Fibroblast of the aortic adventitia (primary cell): ENCODE results near the gene BPIFB1. TPM values are rescaled to one million over a fixed set of nuclear protein-coding genes. Genes with fewer than 3 reads are reported as not detected.

Experiments
- DNase-seq: peaks from one replicate; pipeline ENCODE4 v3.0.0-alpha.2; 2010; ENCODE audit warnings: low read depth
- H3K4me3 ChIP-seq: 2 replicates; pipeline ENCODE4 v1.5.1; 2011; ENCODE audit warnings: low read depth, mild to moderate bottlenecking, control low read depth, low read length, moderate library complexity
- total RNA-seq: library from RNA; depleted of rRNA; stranded (reverse); fragments of >200 nt; gene quantifications from 2 replicates; pipeline ENCODE4 v1.2.3, GENCODE V29; 2012; ENCODE audit warnings: low replicate concordance
- TF ChIP-seq, protein P1 (sequence below): IDR thresholded peaks from 2 replicates; pipeline ENCODE4 v1.5.1; 2011; ENCODE audit warnings: mild to moderate bottlenecking, low read length, control low read depth, inconsistent platforms; ENCODE audit not compliant: insufficient read depth

Gene BPIFB1
- total RNA-seq, 1 donor, result not detected

DNA sequence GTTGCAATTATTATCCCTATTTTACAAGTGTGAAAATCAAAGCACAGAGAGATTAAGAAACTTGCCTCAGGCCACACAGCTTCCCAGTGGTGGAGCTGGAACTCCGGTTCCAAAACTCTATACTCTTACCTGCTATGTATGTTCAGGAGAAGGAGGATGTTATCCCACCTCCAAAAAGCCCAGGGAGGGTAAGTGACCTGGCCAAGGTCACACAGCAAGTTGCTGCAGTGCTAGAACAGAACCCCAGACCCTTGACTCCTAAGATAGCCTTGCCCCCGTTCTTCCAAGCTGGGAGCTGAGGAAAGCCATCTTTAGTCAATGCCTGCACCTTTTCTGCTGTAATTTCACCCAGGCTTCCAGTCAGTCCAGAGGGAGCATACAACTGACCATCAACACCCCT, 42.3 kb downstream of the BPIFB1 start:
- H3K4me3 ChIP-seq, result no peak overlapping the region
- TF ChIP-seq, protein P1, sequence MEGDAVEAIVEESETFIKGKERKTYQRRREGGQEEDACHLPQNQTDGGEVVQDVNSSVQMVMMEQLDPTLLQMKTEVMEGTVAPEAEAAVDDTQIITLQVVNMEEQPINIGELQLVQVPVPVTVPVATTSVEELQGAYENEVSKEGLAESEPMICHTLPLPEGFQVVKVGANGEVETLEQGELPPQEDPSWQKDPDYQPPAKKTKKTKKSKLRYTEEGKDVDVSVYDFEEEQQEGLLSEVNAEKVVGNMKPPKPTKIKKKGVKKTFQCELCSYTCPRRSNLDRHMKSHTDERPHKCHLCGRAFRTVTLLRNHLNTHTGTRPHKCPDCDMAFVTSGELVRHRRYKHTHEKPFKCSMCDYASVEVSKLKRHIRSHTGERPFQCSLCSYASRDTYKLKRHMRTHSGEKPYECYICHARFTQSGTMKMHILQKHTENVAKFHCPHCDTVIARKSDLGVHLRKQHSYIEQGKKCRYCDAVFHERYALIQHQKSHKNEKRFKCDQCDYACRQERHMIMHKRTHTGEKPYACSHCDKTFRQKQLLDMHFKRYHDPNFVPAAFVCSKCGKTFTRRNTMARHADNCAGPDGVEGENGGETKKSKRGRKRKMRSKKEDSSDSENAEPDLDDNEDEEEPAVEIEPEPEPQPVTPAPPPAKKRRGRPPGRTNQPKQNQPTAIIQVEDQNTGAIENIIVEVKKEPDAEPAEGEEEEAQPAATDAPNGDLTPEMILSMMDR, result no peak
- DNase-seq, result no peak

DNA sequence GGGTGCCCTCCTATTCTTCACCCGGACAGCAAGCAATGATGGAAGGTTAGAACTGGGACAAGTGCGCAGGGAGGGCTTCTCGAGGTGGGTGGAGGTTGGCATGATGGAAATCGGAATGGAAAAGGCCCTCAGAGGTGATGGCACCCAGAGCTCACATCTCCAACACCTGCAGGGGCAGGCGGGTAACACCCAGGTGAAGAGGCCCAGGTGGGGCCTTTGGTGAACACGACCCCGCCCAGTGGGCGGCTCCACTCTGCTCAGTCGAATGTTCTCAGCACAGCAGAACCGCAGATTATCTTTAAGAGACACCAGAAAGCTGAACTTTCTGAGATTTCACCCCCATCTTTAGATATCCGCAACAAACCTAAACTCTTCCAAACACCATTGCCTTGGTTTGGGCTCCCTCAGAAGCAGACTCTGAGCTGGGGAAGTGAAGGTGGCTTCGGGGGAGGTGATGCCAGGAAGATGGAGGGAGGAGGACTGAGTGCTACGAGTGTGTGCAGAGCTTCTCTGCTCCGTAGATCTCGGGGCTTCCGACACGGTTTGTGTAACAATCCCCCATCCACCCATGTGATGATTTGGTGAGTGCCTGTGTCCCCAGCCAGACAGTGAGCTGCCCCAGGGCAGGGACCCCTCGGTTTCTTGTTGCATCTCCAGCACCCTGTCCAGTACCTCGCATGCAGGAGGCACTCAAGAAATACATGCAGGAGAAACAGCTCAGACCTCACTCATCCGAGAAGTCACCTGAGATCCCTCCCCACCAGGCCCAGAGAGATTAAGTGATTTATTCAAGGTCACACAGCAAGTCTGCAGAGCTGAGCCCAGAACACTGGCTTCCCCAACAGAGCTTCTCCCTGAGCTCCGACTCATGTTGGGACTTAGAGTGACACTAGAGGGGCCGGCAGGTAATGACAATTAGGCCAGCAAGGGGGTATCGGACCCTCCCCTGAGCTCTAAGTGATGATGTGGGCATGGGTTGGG, 45.4 kb downstream of the BPIFB1 start:
- no peak overlapping the region for H3K4me3 ChIP-seq
- TF ChIP-seq, protein P1, result no peak
- no peak for DNase-seq

DNA sequence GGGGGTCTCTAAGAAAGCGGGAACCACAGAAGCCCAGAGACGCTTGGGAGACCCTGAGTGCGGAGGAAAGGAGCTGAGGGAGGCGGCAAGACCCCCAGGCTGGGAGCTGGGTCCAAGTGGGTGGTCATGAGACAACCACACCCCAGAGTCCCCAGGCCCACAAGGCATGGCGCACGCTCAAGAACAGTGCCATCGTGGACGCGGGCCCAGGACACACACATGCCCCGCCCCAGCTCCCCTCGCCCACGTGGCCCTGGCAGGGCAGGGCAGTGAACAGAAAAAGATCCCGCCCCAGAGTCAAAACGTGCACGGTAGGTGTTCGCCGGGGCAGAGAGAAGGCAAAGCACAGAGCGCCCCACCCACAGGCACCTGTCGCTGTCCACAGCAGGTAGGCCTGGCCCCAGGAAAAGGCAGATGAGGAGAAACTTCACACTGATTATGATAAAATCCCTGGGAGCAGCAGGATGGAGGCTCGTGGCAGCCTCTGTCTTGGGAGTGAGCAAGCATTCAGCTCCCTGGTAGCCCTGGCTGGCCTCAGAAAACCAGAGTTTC, 50.0 kb downstream of the BPIFB1 start:
- TF ChIP-seq, protein P1, result no peak
- DNase-seq, result no peak

DNA sequence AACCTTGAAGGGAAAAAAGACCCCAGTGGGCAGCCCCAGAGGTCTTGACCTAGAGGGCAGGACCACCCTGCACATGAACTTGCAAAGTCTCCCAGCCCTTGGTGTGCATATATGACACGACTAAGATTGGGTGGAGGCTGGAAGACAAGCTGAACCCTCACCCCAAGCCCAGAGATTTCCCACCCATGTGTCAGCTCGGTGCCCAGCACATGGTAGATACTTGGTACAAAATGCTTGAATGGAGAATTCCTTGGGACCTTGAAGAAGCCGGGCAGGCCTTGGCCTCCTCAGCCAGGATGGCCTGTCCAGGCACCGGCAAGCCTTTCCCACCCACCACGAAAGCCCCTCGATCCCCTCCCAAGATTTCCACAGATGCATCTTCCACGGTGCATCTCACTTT, 50.6 kb downstream of the BPIFB1 start:
- H3K4me3 ChIP-seq, result no peak overlapping the region
- DNase-seq, result no peak
- TF ChIP-seq, protein P1, result no peak

More for the DNA sequence above, 50.0 kb downstream of the BPIFB1 start:
- H3K4me3 ChIP-seq, result no peak overlapping the region

DNA sequence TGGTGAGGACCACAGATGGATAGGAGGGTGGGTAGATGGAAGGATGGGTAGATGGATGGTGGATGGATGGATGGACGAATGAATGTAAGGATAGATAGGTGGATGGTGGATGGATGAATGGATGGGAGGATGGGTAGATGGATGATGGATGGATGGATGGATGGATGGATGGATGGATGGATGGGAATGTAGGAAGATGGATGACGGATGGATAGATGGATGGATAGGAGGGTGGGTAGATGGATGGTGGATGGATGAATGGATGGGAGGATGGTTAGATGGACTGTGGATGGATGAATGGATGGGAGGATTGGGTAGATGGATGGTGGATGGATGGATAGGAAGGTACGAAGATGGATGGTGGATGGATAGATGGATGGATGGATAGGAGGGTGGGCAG, 51.1 kb downstream of the BPIFB1 start:
- no peak for DNase-seq
- no peak overlapping the region for H3K4me3 ChIP-seq
- TF ChIP-seq, protein P1, result no peak

DNA sequence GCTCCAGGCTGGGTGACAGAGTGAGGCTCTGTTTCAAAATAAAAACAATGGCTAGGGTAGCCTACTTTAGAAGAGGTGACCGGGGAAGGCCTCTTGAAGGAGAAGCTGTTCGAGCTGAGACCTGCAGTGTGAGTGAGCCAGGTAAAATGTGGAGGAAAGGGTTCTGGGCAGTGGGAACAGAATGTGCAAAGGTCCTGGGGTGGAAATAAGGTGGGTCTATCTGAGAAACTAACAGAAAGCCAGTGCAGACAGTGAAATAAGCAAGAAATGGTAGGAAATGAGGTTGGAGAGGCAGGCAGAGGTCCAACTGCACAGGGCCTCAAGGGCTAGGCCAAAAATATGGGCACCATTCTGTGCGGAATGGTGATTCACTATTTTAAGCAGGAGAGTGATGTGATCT, 53.4 kb downstream of the BPIFB1 start:
- no peak overlapping the region for H3K4me3 ChIP-seq
- DNase-seq, result no peak
- TF ChIP-seq, protein P1, result no peak
